Measurements from ENCODE around the gene CARM1.

Gene CARM1

GRCh38 chr19:10891405-10892086, 20.2 kb downstream of the CARM1 start:
- Histone ChIP-seq H3K4me3 (no peak overlapping the region), H3K27me3 (ENCODE audit: low read depth) (no peaks in the 10 kb centered on the region), H3K9me3 (no peaks in the 10 kb centered on the region), H3K4me1 (peaks cover 38% of the 10 kb centered on the region), H3K36me3 (replicated peaks) (no peaks in the 10 kb centered on the region)
- in situ Hi-C loops (cut with MboI; ENCODE audit: low sequenced_read_pairs), result no loop called here
- peak; percentile 83 for DNase-seq (ENCODE audit: low spot score in 2 of 2)

DNA sequence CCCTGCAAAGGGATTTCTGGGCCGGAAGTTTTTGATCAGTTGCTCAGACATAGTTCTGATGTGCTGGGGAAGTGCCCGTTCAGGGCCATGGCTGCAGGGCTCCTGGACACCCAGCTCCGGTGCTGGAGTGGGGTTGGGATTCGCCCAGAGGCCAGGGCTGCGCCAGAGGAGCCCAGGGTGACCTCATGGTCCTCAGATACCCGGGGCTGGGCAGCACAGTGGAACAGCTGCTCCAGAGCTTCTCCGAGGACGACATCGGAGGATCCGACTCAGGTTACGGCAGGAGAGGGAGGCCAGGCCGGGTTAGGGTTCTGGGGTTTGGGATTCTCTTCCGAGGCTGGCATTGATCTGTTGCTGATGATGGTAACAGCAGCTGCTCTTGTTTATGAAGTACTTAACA, 20.9 kb downstream of the CARM1 start:
- H3K36me3 ChIP-seq (replicated peaks), result no peaks in the 10 kb centered on the region
- peaks cover 34% of the 10 kb centered on the region for H3K4me1 ChIP-seq
- no peak overlapping the region for H3K4me3 ChIP-seq
- in situ Hi-C loops (cut with MboI; ENCODE audit: low sequenced_read_pairs), result no loop called here
- H3K9me3 ChIP-seq, result no peaks in the 10 kb centered on the region
- no peaks in the 10 kb centered on the region for H3K27me3 ChIP-seq (ENCODE audit: low read depth)
- no peak for DNase-seq (ENCODE audit: low spot score in 2 of 2)

DNA sequence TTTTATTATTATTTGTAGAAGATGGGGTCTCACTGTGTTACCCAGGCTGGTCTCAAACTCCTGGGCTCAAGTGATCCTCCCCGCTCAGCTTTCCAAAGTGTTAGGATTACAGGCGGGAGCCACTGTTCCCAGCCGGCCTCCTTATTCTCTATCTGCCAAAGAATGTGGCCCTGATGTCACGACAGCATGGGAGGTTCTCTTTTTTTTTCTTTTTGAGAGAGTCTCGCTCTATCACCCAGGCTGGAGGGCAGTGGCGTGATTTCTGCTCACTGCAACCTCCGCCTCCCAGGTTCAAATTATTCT, 23.5 kb downstream of the CARM1 start:
- H3K9me3 ChIP-seq, result no peaks in the 10 kb centered on the region
- in situ Hi-C loops (cut with MboI; ENCODE audit: low sequenced_read_pairs), result no loop called here

GRCh38 chr19:10895363-10895762, 24.0 kb downstream of the CARM1 start:
- in situ Hi-C loops (cut with MboI; ENCODE audit: low sequenced_read_pairs), result no loop called here
- Histone ChIP-seq H3K27me3 (ENCODE audit: low read depth) (no peaks in the 10 kb centered on the region), H3K9me3 (no peaks in the 10 kb centered on the region), H3K4me1 (peaks cover 17% of the 10 kb centered on the region), H3K4me3 (no peak overlapping the region), H3K36me3 (replicated peaks) (no peaks in the 10 kb centered on the region)
- DNase-seq (ENCODE audit: low spot score in 2 of 2), result no peak

More for the DNA sequence above, 23.5 kb downstream of the CARM1 start:
- H3K27me3 ChIP-seq (ENCODE audit: low read depth), result no peaks in the 10 kb centered on the region
- H3K4me1 ChIP-seq, result peaks cover 17% of the 10 kb centered on the region
- no peak overlapping the region for H3K4me3 ChIP-seq
- no peak for DNase-seq (ENCODE audit: low spot score in 2 of 2)
- no peaks in the 10 kb centered on the region for H3K36me3 ChIP-seq (replicated peaks)

- DNase-seq (ENCODE audit: low spot score in 2 of 2), result no peak
- Histone ChIP-seq H3K27me3 (ENCODE audit: low read depth) (no peaks in the 10 kb centered on the region), H3K36me3 (replicated peaks) (no peaks in the 10 kb centered on the region), H3K4me1 (peaks cover 15% of the 10 kb centered on the region), H3K4me3 (no peak overlapping the region), H3K9me3 (no peaks in the 10 kb centered on the region)
- in situ Hi-C loops (cut with MboI; ENCODE audit: low sequenced_read_pairs), result no loop called here
These were observed 24.6 kb downstream of the CARM1 start for GRCh38 chr19:10895920-10896319.

DNA sequence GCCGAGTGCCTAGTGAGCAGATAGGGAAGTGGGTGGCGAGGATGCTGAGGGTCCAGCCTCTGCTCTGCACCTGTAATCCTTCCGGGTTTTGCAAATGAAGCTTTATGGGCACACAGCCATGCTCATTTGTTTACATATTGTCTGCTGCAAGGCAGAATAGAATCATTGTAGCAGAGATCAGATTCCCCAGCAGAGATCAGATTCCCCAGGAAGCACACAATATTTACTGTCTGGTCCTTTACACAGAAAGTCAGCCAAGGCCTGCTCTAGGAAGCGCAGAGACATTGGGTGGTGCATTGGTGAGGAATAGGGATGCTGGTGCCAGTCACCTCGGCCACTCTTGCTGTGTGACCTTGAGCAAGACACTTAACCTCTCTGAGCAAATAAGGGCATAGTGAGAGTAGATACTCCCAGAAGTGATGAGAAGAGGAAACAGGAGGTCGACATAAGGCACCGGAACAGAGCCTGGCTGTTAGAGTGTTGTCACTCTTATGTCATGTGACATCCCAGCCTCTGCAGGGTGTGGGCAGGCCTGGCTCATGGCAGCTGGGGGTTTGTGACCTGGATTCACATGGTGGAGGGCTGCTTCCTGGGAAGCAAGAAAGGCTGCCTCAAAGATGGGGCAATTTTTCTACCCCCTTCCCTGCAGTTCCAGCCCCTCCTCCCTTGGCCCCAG, 25.6 kb downstream of the CARM1 start:
- Histone ChIP-seq H3K36me3 (replicated peaks) (no peaks in the 10 kb centered on the region), H3K9me3 (no peaks in the 10 kb centered on the region), H3K4me3 (no peak overlapping the region), H3K4me1 (peaks cover 4% of the 10 kb centered on the region), H3K27me3 (ENCODE audit: low read depth) (no peaks in the 10 kb centered on the region)
- in situ Hi-C loops (cut with MboI; ENCODE audit: low sequenced_read_pairs), result no loop called here
- no peak for DNase-seq (ENCODE audit: low spot score in 2 of 2)

GRCh38 chr19:10898633-10899032, 27.3 kb downstream of the CARM1 start:
- no peak overlapping the region for H3K4me3 ChIP-seq
- H3K36me3 ChIP-seq (replicated peaks), result no peaks in the 10 kb centered on the region; the same call in 1 of the 2 replicates
- in situ Hi-C loops (cut with MboI; ENCODE audit: low sequenced_read_pairs), result no loop called here
- H3K27me3 ChIP-seq (ENCODE audit: low read depth), result no peaks in the 10 kb centered on the region
- no peaks in the 10 kb centered on the region for H3K9me3 ChIP-seq
- H3K4me1 ChIP-seq, result no peaks in the 10 kb centered on the region
- DNase-seq (ENCODE audit: low spot score in 2 of 2), result no peak

GRCh38 chr19:10899151-10899653, 27.8 kb downstream of the CARM1 start:
- Histone ChIP-seq H3K36me3 (replicated peaks) (no peaks in the 10 kb centered on the region; the same call in 1 of the 2 replicates), H3K27me3 (ENCODE audit: low read depth) (no peaks in the 10 kb centered on the region), H3K9me3 (no peaks in the 10 kb centered on the region), H3K4me1 (no peaks in the 10 kb centered on the region), H3K4me3 (no peak overlapping the region)
- DNase-seq (ENCODE audit: low spot score in 2 of 2), result no peak
- in situ Hi-C loops (cut with MboI; ENCODE audit: low sequenced_read_pairs), result no loop called here

- Histone ChIP-seq H3K9me3 (no peaks in the 10 kb centered on the region), H3K27me3 (ENCODE audit: low read depth) (no peaks in the 10 kb centered on the region), H3K4me3 (no peak overlapping the region), H3K4me1 (no peaks in the 10 kb centered on the region), H3K36me3 (replicated peaks) (peaks cover 35% of the 10 kb centered on the region)
- in situ Hi-C loops (cut with MboI; ENCODE audit: low sequenced_read_pairs), result no loop called here
- no peak for DNase-seq (ENCODE audit: low spot score in 2 of 2)
These were observed 36.6 kb downstream of the CARM1 start for GRCh38 chr19:10907925-10908324.

DNA sequence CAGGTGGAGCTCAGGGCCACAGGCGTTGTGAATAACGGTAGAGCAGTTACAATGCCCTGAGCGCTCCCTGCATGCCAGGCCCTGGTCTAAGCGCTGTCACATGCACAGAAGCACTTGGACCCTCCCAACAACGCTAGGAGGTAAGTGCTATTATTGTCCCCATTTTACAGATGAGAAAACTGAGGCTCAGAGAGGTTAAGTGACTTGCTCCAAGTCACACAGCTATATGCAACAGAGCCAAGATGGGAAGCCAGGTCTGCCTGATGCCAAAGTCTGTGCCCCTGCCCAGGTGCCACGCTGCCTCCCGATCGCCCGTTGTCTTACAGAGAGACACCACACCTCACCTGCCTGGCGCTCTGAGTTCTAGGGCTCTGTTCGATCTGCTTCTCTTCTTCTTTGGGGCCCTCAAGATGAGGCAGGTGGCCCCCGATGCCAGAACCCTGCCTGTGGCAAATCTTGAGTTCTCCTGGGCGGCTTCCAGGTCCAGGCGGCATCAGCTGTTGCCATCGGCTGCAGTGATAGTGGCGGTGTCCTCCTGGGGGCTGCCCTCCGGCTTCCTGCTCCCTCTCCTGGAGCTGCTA, 37.1 kb downstream of the CARM1 start:
- Histone ChIP-seq H3K4me1 (no peaks in the 10 kb centered on the region), H3K27me3 (ENCODE audit: low read depth) (no peaks in the 10 kb centered on the region), H3K9me3 (no peaks in the 10 kb centered on the region), H3K4me3 (no peak overlapping the region), H3K36me3 (replicated peaks) (peaks cover 35% of the 10 kb centered on the region)
- in situ Hi-C loops (cut with MboI; ENCODE audit: low sequenced_read_pairs), result no loop called here
- DNase-seq (ENCODE audit: low spot score in 2 of 2), result no peak

DNA sequence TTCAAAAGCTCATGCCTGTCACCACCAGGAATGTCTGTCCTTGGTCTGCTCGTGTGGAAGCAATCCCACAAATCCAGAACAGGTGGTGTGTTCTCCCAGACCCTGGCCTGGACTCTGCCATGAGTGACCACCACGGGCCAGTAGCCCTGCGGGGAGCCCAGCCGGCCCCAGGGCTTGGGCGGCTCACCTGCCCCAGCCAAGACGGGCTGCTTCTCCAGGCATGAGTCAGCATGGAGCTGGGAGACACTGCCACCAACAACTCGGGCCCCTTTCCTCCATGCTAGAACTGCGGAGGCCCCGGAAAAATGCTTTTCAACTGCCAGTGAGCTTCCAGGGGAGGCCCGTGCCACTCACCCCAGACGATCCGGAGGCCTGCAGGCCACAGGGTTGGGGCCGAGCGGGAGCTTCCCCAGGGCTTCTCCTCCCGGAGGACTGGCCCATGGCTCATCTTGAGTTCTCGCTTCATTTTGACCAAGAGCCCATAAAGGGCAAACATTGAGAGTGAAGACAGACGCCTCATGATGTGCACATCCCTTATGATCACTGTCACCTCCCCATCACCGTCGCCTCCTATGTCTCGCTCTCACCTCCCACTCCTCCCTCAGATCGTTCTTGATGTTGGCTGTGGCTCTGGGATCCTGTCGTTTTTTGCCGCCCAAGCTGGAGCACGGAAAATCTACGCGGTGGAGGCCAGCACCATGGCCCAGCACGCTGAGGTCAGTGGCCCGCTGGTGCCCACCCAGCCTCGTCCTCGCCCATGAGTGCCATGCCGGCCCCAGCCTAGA, 40.4 kb downstream of the CARM1 start:
- H3K36me3 ChIP-seq (replicated peaks), result peaks cover 60% of the 10 kb centered on the region
- no peak for DNase-seq (ENCODE audit: low spot score in 2 of 2)
- H3K9me3 ChIP-seq, result no peaks in the 10 kb centered on the region
- no peak overlapping the region for H3K4me3 ChIP-seq
- no peaks in the 10 kb centered on the region for H3K27me3 ChIP-seq (ENCODE audit: low read depth)
- in situ Hi-C loops (cut with MboI; ENCODE audit: low sequenced_read_pairs), result no loop called here
- H3K4me1 ChIP-seq, result no peaks in the 10 kb centered on the region

- in situ Hi-C loops (cut with MboI; ENCODE audit: low sequenced_read_pairs), result no loop called here
- Histone ChIP-seq H3K36me3 (replicated peaks) (peaks cover 62% of the 10 kb centered on the region), H3K4me1 (no peaks in the 10 kb centered on the region)
These were observed 41.3 kb downstream of the CARM1 start for GRCh38 chr19:10912619-10913018.

DNA sequence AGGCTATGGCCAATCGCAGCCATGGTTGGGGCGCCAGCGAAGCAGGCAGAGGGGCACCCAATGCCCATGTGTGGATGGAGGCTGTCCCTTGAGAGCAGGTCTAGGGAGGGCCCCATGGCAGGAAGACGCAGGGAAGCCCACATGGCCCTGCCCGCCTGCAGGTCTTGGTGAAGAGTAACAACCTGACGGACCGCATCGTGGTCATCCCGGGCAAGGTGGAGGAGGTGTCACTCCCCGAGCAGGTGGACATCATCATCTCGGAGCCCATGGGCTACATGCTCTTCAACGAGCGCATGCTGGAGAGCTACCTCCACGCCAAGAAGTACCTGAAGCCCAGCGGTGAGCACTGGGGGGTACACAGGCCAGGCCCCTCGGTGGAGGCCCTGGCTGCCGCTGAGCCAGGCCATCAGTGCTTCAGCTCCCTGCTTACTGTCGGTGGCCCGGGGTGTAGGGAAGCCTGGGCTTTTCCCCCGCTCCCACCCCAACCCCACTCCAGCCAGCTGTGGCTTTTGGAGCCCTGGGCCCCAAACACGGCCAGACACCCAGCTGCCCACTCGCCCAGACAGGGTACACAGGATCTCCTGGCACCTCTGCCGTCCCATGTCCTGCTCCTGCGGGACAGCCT, 42.5 kb downstream of the CARM1 start:
- in situ Hi-C loops (cut with MboI; ENCODE audit: low sequenced_read_pairs), result no loop called here
- H3K4me3 ChIP-seq, result no peak overlapping the region
- no peak for DNase-seq (ENCODE audit: low spot score in 2 of 2)
- H3K27me3 ChIP-seq (ENCODE audit: low read depth), result no peaks in the 10 kb centered on the region
- H3K36me3 ChIP-seq (replicated peaks), result peaks cover 59% of the 10 kb centered on the region
- no peaks in the 10 kb centered on the region for H3K9me3 ChIP-seq
- H3K4me1 ChIP-seq, result peaks cover 4% of the 10 kb centered on the region; the same call in 1 of the 2 replicates

More at GRCh38 chr19:10912619-10913018, 41.3 kb downstream of the CARM1 start:
- H3K27me3 ChIP-seq (ENCODE audit: low read depth), result no peaks in the 10 kb centered on the region
- no peaks in the 10 kb centered on the region for H3K9me3 ChIP-seq
- no peak overlapping the region for H3K4me3 ChIP-seq
- DNase-seq (ENCODE audit: low spot score in 2 of 2), result no peak

Data from HAP-1 (cell line).